GM19099 (cell line): ENCODE data around the gene ATP11A.

Experiments
- POLR2A ChIP-seq: IDR thresholded peaks from 3 replicates; pipeline ENCODE4 v1.6.1; 2011; ENCODE audit warnings: low read depth; ENCODE audit not compliant: insufficient read length; ENCODE audit errors: extremely low read depth

ATP11A gene

DNA sequence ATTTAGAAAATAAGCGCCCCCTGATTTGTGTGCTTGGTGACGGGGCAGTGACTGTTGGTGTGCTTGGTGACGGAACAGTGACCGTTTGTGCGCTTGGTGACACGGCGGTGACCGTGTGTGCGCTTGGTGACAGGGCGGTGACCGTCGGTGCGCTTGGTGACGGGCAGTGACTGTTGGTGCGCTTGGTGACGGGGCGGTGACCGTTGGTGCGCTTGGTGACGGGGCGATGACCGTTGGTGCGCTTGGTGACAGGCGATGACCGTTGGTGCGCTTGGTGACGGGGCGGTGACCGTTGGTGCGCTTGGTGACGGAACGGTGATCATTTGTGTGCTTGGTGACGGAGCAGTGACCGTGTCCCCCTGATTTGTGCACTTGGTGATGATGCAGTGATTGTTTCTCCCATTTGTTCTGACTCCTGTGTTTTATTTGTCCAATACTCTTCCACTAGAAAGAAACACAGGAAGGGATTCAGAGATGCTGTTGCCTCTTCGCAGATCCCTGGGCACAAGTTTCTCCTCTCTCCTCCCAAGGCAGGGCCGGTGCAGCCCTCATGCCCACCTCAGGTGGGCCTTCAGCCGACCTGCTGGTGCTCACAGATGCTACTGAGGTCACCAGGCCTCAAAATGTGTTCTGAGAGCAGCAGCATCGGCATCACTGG, 128.3 kb downstream of the ATP11A start:
- no peak for TF ChIP-seq POLR2A

GRCh38 chr13:112818698-112819045, 128.8 kb downstream of the ATP11A start:
- TF ChIP-seq POLR2A, result no peak

- no peak for TF ChIP-seq POLR2A
Observed at GRCh38 chr13:112819111-112819510, 129.3 kb downstream of the ATP11A start.

- TF ChIP-seq POLR2A, result no peak
Observed at GRCh38 chr13:112819816-112820215, 130.0 kb downstream of the ATP11A start.

GRCh38 chr13:112820318-112820717, 130.5 kb downstream of the ATP11A start:
- TF ChIP-seq POLR2A, result no peak

GRCh38 chr13:112821340-112822055, 131.7 kb downstream of the ATP11A start:
- TF ChIP-seq POLR2A, result no peak

- no peak for TF ChIP-seq POLR2A
Observed at GRCh38 chr13:112822851-112823250, 133.0 kb downstream of the ATP11A start.

DNA sequence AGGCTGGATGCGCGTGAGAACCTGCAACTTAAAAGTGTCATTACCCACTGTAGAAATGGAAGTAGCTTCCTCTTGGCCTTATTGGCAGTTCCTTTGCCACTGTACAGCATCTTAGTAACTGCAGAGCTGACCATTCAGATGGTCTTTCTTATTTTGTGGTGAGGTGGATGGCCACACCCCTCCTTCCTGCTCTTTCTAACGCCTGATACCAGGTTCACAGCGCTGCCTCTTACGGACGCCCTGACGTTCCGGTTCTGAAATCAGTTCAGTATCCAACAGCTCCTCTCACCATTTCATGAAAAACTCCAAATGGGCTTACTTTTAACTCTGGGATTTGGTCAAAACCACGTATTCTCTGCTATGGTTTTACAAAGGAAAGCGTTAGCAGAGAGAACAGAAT, 134.6 kb downstream of the ATP11A start:
- no peak for TF ChIP-seq POLR2A

DNA sequence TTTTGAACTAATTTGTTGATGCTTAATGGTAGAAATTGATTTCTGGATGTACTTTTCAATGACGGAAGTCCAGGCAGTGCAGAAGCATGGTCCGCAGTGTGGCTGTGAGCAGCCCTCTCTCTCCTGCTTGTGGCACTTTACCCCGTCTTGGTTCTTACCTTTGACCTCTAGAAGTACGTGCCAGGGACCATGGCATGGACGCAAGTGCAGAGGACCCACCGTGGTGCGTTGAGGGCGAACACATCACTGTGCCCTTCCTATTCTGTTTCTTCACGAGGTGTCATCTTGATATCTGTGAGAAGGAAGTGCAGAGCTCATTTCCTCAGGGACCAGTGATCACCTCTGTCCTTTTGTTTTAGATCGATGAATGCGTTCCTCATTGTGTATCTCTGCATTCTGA, 135.2 kb downstream of the ATP11A start:
- no peak for TF ChIP-seq POLR2A

DNA sequence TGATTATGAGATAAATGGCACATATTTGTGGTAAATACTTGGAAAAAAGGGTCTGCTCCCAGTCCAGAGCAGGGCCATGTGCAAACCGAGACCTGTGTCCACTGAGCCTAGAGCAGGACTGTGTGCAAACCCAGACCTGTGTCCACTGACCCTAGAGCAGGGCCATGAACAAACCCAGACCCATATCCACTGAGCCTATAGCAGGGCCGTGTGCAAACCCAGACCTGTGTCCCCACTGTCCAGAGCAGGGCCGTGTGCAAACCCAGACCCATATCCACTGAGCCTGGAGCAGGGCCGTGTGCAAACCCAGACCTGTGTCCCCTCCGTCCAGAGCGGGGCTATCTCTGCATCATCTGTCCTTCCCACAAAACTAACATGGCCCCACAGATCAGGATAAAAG, 136.0 kb downstream of the ATP11A start:
- TF ChIP-seq POLR2A, result no peak

DNA sequence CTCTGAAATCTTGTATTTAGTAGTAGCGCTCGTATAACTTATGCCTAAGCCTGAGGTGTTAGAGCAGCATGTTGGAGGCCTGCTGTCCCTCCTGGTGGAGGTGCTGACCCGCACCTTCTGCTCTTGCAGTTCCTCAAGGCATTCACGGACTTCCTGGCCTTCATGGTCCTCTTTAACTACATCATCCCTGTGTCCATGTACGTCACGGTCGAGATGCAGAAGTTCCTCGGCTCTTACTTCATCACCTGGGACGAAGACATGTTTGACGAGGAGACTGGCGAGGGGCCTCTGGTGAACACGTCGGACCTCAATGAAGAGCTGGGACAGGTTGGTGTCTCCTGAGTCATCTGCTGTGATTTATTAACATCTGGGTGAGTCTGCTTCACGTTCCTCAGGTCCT, 136.7 kb downstream of the ATP11A start:
- TF ChIP-seq POLR2A, result no peak

DNA sequence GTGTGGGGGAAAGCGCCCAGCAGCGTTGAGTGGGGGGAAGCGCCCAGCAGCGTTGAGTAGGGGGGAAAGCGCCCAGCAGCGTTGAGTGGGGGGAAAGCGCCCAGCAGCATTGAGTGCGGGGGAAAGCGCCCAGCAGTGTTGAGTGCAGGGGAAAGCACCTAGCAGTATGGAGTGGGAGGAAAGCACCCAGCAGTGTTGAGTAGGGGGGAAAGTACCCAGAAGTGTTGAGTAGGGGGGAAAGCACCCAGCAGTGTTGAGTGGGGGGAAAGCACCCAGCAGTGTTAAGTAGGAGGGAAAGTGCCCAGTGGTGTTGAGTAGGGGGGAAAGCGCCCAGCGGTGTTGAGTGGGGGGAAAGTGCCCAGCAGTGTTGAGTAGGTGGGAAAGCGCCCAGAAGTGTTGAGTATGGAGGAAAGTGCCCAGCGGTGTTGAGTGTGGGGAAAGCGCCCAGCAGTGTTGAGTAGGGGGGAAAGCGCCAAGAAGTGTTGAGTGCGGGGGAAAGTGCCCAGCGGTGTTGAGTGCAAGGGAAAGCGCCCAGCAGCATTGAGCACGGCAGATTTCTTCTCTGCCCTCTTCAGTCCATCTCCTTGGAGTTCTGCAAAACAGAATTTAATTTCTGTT, 138.4 kb downstream of the ATP11A start:
- TF ChIP-seq POLR2A, result no peak

GRCh38 chr13:112828756-112829155, 138.9 kb downstream of the ATP11A start:
- no peak for TF ChIP-seq POLR2A

DNA sequence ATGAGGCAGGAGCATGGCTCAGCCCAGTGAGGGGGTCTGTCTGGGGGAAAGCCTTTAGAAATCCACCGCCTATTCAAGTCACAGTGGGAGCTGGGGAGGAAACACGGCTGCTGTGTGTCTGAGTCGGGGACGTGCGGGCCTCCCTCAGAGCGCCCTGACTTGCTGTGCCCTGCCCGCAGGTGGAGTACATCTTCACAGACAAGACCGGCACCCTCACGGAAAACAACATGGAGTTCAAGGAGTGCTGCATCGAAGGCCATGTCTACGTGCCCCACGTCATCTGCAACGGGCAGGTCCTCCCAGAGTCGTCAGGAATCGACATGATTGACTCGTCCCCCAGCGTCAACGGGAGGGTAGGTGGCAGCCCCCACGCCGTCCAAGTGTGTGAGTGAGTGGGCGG, 141.4 kb downstream of the ATP11A start:
- TF ChIP-seq POLR2A, result no peak

DNA sequence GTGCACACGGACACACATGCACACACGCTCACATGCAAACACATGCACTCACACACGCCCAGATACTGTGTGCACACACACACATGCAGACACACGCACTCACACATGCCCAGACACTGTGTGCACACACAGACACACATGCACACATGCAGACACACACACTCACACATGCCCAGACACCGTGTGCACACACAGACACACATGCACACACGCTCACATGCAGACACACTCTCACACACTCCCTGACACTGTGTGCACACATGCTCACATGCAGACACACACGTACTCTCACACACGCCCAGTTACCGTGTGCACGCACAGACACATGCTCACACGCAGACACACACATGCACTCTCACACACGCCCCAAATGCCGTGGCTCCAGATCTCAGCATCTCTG, 142.0 kb downstream of the ATP11A start:
- no peak for TF ChIP-seq POLR2A

DNA sequence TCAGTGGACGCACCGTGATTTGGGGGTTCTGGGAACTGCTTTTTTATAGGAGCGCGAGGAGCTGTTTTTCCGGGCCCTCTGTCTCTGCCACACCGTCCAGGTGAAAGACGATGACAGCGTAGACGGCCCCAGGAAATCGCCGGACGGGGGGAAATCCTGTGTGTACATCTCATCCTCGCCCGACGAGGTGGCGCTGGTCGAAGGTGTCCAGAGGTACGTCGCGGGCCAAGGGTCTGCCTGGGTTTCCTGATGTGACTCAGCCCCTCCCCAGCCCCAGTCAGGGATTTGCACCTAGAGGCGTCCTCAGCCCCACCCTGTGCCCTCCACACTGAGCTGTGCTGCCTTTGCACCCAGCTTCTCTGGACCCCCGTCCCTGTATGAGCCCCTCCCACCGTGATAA, 143.0 kb downstream of the ATP11A start:
- TF ChIP-seq POLR2A, result no peak
